Mesenteric fat pad (tissue), 1 donor: Measurements from ENCODE around the gene ATP5ME. TPM values are rescaled to one million over a fixed set of nuclear protein-coding genes. Genes with fewer than 3 reads are reported as not detected.
"Not testable (repeated sequence)": the region's sequence is repeated elsewhere in the genome, so short reads cannot be mapped to it uniquely, and the experiment has no call there.

ENCODE experiments used
- DNase-seq: peaks from one replicate; pipeline ENCODE4 v3.0.0-alpha.2; 2020; ENCODE audit warnings: low spot score
- total RNA-seq: library from RNA; stranded (reverse); fragmentation: NEBNext Ultra II Directional; extraction: Animal tissue kit (Norgen Biotek cat#: 25700); gene quantifications from one replicate; pipeline ENCODE4 v1.2.1, GENCODE V29; 2021
- donor health status: DM: yes; HTN: yes; CAD: no.

The ATP5ME gene
- total RNA-seq, 1 donor from 2014 or later: 210 TPM

GRCh38 chr4:656436-657337 lies 17.4 kb downstream of the ATP5ME start:
- no peak for DNase-seq

GRCh38 chr4:655464-656151 lies 18.5 kb downstream of the ATP5ME start:
- DNase-seq: no peak

- no peak for DNase-seq
These were observed 19.1 kb downstream of the ATP5ME start for GRCh38 chr4:654871-655463.

- DNase-seq: no peak
These were observed 19.6 kb downstream of the ATP5ME start for GRCh38 chr4:654503-654845.

GRCh38 chr4:653831-654502 lies 20.1 kb downstream of the ATP5ME start:
- DNase-seq: no peak

GRCh38 chr4:653080-653821 lies 20.8 kb downstream of the ATP5ME start:
- no peak for DNase-seq

GRCh38 chr4:651884-652642 lies 22.0 kb downstream of the ATP5ME start:
- no peak for DNase-seq

GRCh38 chr4:650951-651883 lies 22.9 kb downstream of the ATP5ME start:
- DNase-seq: no peak

- no peak for DNase-seq
These were observed 23.6 kb downstream of the ATP5ME start for GRCh38 chr4:650461-650860.

- DNase-seq: no peak
These were observed 24.2 kb downstream of the ATP5ME start for GRCh38 chr4:649751-650310.

- DNase-seq: no peak
These were observed 24.8 kb downstream of the ATP5ME start for GRCh38 chr4:649293-649625.

GRCh38 chr4:648579-649292 lies 25.3 kb downstream of the ATP5ME start:
- no peak for DNase-seq

- no peak for DNase-seq
These were observed 26.6 kb downstream of the ATP5ME start for GRCh38 chr4:647481-647880.

GRCh38 chr4:646460-646859 lies 27.6 kb downstream of the ATP5ME start:
- no peak for DNase-seq

GRCh38 chr4:642366-642765 lies 31.7 kb downstream of the ATP5ME start:
- not testable (repeated sequence) for DNase-seq

GRCh38 chr4:637536-638280 lies 36.4 kb downstream of the ATP5ME start:
- DNase-seq: no peak

GRCh38 chr4:636628-637159 lies 37.4 kb downstream of the ATP5ME start:
- no peak for DNase-seq
